H1 (cell line): ENCODE data around the gene TGM6. TPM values are rescaled to one million over a fixed set of nuclear protein-coding genes. Genes with fewer than 3 reads are reported as not detected.

ENCODE experiments used
- CHD7 ChIP-seq: fragments of 300-600 bp; sonication (generic); IDR thresholded peaks from 2 replicates; pipeline ENCODE4 v1.7.1; 2012; ENCODE audit warnings: low read length, moderate library complexity, mild to moderate bottlenecking, inconsistent platforms; ENCODE audit not compliant: insufficient replicate concordance
- polyA plus RNA-seq, 7 experiments: library from polyadenylated mRNA; depleted of rRNA in 3 of 7; stranded (reverse) in 5 of 7; unstranded in 2 of 7; fragments of >200 nt in 5 of 7; fragments of 200-250 nt in 2 of 7; gene quantifications; 1 replicate in 5 of 7; 2 replicates in 1 of 7; 4 replicates in 1 of 7; pipeline versions ENCODE4 v1.2.1 to v1.2.3, GENCODE V29; 2011 to 2013; ENCODE audit warnings: missing spikeins in 2 of 7, mixed read lengths in 2 of 7
- total RNA-seq: library from RNA; stranded (reverse); fragmentation: NEBNext Ultra II Directional; extraction: Animal tissue kit (Norgen Biotek cat#: 25700); gene quantifications from 2 replicates; pipeline ENCODE4 v1.2.1, GENCODE V29; 2021

TGM6 gene
- total and polyA plus RNA-seq, 2 of the 8 experiments (the other 6 are each of a cell fraction or from before 2014, with no cell fraction given): 0.03 TPM; not detected in 1

- no peak for TF ChIP-seq CHD7
These were observed 25.0 kb downstream of the TGM6 start (continued) for GRCh38 chr20:2405693-2406065.
